Measurements from ENCODE around the gene ZSCAN30. TPM values are rescaled to one million over a fixed set of nuclear protein-coding genes. Genes with fewer than 3 reads are reported as not detected.

Gene ZSCAN30
- total and polyA plus RNA-seq, 10 of the 15 experiments (the other 5 are each of a cell fraction or from before 2014, with no cell fraction given), result 2.7 to 15.7 (median 11.2) TPM

DNA sequence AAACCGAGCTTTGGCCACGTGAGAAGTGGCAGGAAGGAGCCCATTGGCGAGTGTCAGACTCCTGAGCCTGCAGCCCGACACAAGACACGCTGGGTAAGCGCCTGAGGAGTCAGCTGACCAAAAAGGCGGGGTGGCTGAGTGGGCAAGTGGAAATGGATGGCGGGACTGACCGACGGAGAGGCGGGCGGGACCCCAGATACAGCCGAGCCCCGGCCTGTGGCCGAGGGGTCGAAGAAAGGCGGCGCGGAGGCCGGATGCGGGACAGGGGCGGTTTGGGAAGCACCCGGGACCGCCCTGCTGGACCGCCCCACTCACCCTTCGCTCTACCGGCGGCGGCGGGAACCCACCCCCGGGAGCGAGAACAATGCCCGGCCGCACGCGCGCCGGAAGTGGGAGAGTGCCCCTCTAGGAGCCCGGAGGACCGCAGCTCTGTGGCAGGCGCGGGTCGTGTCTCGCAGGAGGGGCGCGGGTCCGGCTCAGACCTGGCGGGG is 22.8 kb downstream of the ZSCAN30 start:
- Histone ChIP-seq H3K27me3 (replicated peaks in 1 of 2; ENCODE audit: control insufficient read depth in 2 of 2, insufficient read depth in 2 of 2, low read length in 1 of 2) (no peaks in the 10 kb centered on the region), H2AFZ (ENCODE audit: control insufficient read depth, low read depth, low read length) (peak overlapping the region; percentile 79), H3K79me2 (ENCODE audit: control insufficient read depth, insufficient read depth, low read length) (no peaks in the 10 kb centered on the region), H3K4me1 (ENCODE audit: control insufficient read depth, insufficient read depth, low read length) (no peaks in the 10 kb centered on the region), H3K36me3 (ENCODE audit: control insufficient read depth in 2 of 2, insufficient read depth in 2 of 2, low read length in 1 of 2) (0 out of 4 replicates have a peak, but pooled peaks cover 0 to 4% of the 10 kb centered on the region in 2 experiments), H3K4me3 (peak overlapping the region; percentile 5; the same call in 1 of the 2 replicates), H3K9ac (ENCODE audit: control insufficient read depth, insufficient read depth, low read length) (no peak overlapping the region), H3K9me3 (replicated peaks; ENCODE audit: control insufficient read depth, insufficient read depth, low read length) (peaks cover 11% of the 10 kb centered on the region; the same call in 2 of the 3 replicates), H3K4me2 (ENCODE audit: control insufficient read depth, insufficient read depth) (peak overlapping the region; percentile 33; the same call in 1 of the 2 replicates), H3K27ac (ENCODE audit: control insufficient read depth, insufficient read depth) (no peak overlapping the region), H4K20me1 (ENCODE audit: control insufficient read depth, insufficient read depth) (no peaks in the 10 kb centered on the region)
- ChIA-PET CTCF (no interaction called here), SMC1A (ENCODE audit: uncharacterized antibody, unreplicated experiment) (interaction anchor here (1.1 kb wide), 1 partner anchor 17 kb away, joined by 3 read pairs; no protein-coding TSS in a partner anchor), RAD21 (ENCODE audit: unreplicated experiment) (no interaction called here), POLR2A (interaction anchor here (0.6 to 0.7 kb wide), 2 partner anchors 92 to 118 kb away, joined by 3 to 9 read pairs; no protein-coding TSS in a partner anchor)
- no peak for ATAC-seq
- no peak for FAIRE-seq
- intact Hi-C loops (cut with micrococcal nuclease; ENCODE audit: unreplicated experiment), result no loop called here
- 8% methylated on average over 38 of the region's 48 CpGs for WGBS (ENCODE audit: insufficient coverage, insufficient replicate concordance, low lambda C conversion rate, missing lambda C conversion rate)
- BruUV-seq (replicated peaks), result no TSS peak
- in situ Hi-C loops (cut with MboI), result no loop called here
- DNase-seq (ENCODE audit: low read depth, low spot score), result no peak
- TF ChIP-seq, protein P1, sequence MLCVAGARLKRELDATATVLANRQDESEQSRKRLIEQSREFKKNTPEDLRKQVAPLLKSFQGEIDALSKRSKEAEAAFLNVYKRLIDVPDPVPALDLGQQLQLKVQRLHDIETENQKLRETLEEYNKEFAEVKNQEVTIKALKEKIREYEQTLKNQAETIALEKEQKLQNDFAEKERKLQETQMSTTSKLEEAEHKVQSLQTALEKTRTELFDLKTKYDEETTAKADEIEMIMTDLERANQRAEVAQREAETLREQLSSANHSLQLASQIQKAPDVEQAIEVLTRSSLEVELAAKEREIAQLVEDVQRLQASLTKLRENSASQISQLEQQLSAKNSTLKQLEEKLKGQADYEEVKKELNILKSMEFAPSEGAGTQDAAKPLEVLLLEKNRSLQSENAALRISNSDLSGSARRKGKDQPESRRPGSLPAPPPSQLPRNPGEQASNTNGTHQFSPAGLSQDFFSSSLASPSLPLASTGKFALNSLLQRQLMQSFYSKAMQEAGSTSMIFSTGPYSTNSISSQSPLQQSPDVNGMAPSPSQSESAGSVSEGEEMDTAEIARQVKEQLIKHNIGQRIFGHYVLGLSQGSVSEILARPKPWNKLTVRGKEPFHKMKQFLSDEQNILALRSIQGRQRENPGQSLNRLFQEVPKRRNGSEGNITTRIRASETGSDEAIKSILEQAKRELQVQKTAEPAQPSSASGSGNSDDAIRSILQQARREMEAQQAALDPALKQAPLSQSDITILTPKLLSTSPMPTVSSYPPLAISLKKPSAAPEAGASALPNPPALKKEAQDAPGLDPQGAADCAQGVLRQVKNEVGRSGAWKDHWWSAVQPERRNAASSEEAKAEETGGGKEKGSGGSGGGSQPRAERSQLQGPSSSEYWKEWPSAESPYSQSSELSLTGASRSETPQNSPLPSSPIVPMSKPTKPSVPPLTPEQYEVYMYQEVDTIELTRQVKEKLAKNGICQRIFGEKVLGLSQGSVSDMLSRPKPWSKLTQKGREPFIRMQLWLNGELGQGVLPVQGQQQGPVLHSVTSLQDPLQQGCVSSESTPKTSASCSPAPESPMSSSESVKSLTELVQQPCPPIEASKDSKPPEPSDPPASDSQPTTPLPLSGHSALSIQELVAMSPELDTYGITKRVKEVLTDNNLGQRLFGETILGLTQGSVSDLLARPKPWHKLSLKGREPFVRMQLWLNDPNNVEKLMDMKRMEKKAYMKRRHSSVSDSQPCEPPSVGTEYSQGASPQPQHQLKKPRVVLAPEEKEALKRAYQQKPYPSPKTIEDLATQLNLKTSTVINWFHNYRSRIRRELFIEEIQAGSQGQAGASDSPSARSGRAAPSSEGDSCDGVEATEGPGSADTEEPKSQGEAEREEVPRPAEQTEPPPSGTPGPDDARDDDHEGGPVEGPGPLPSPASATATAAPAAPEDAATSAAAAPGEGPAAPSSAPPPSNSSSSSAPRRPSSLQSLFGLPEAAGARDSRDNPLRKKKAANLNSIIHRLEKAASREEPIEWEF (IDR thresholded peaks at IDR 0.05; ENCODE audit: insufficient replicate concordance, low read depth, low read length), result no peak
- TF ChIP-seq ASH2L (IDR thresholded peaks at IDR 0.05; ENCODE audit: borderline replicate concordance, low read depth) (no peak), CBFB (IDR thresholded peaks at IDR 0.05; ENCODE audit: low read depth) (no peak), PAX5 (IDR thresholded peaks at IDR 0.05; ENCODE audit: borderline replicate concordance, low read depth, low read length) (no peak), ZSCAN29 (IDR thresholded peaks at IDR 0.05) (no peak), MTA2 (IDR thresholded peaks at IDR 0.05; ENCODE audit: low read depth) (no peak), TCF7 (IDR thresholded peaks at IDR 0.05; ENCODE audit: borderline replicate concordance) (no peak), PAX8 (IDR thresholded peaks at IDR 0.05) (no peak), ZBED1 (IDR thresholded peaks at IDR 0.05; ENCODE audit: borderline replicate concordance) (no peak), NFXL1 (IDR thresholded peaks at IDR 0.05; ENCODE audit: borderline replicate concordance) (no peak)
- TF ChIP-seq, protein P2, sequence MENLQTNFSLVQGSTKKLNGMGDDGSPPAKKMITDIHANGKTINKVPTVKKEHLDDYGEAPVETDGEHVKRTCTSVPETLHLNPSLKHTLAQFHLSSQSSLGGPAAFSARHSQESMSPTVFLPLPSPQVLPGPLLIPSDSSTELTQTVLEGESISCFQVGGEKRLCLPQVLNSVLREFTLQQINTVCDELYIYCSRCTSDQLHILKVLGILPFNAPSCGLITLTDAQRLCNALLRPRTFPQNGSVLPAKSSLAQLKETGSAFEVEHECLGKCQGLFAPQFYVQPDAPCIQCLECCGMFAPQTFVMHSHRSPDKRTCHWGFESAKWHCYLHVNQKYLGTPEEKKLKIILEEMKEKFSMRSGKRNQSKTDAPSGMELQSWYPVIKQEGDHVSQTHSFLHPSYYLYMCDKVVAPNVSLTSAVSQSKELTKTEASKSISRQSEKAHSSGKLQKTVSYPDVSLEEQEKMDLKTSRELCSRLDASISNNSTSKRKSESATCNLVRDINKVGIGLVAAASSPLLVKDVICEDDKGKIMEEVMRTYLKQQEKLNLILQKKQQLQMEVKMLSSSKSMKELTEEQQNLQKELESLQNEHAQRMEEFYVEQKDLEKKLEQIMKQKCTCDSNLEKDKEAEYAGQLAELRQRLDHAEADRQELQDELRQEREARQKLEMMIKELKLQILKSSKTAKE (IDR thresholded peaks at IDR 0.05; ENCODE audit: low read depth, poor library complexity, severe bottlenecking), result no peak
- TF ChIP-seq, protein P3, sequence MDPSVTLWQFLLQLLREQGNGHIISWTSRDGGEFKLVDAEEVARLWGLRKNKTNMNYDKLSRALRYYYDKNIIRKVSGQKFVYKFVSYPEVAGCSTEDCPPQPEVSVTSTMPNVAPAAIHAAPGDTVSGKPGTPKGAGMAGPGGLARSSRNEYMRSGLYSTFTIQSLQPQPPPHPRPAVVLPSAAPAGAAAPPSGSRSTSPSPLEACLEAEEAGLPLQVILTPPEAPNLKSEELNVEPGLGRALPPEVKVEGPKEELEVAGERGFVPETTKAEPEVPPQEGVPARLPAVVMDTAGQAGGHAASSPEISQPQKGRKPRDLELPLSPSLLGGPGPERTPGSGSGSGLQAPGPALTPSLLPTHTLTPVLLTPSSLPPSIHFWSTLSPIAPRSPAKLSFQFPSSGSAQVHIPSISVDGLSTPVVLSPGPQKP (IDR thresholded peaks at IDR 0.05; ENCODE audit: low read depth, low read length), result 0 out of 2 replicates have a peak, but pooled peaks have one; percentile 50
- TF ChIP-seq, protein P4, sequence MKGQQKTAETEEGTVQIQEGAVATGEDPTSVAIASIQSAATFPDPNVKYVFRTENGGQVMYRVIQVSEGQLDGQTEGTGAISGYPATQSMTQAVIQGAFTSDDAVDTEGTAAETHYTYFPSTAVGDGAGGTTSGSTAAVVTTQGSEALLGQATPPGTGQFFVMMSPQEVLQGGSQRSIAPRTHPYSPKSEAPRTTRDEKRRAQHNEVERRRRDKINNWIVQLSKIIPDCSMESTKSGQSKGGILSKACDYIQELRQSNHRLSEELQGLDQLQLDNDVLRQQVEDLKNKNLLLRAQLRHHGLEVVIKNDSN (IDR thresholded peaks at IDR 0.05; ENCODE audit: borderline replicate concordance, extremely low read length, insufficient read depth, low read depth, low read length), result peak; percentile 42

Measured in GM12878 (cell line).